GM21529 (cell line): ENCODE data around the gene GABRB2.
"Not testable (repeated sequence)": the region's sequence is repeated elsewhere in the genome, so short reads cannot be mapped to it uniquely, and the experiment has no call there.

Experiments
- ATAC-seq: cut with Tn5 transposase; IDR thresholded peaks from one replicate; pipeline ENCODE4 v1.9.1; 2021; ENCODE audit not compliant: unreplicated experiment

GABRB2 gene

GRCh38 chr5:161256957-161257356, 289.6 kb downstream of the GABRB2 start:
- no peak for ATAC-seq

- not testable (repeated sequence) for ATAC-seq
These were observed 293.6 kb downstream of the GABRB2 start for GRCh38 chr5:161252955-161253354.

GRCh38 chr5:161246749-161247148, 299.8 kb downstream of the GABRB2 start:
- ATAC-seq: no peak

- not testable (repeated sequence) for ATAC-seq
These were observed 300.7 kb downstream of the GABRB2 start for GRCh38 chr5:161245846-161246245.
